H1 (cell line): ENCODE data around the gene MYH2. TPM values are rescaled to one million over a fixed set of nuclear protein-coding genes. Genes with fewer than 3 reads are reported as not detected.
A peak's percentile ranks its signal among the peaks of the same experiment; 100 is the strongest.

Experiments used
- CTCF ChIA-PET: fragments of 300-600 bp; sonication (Branson Sonifier 250); formaldehyde crosslinking; loops from one replicate; lab custom pipeline; 2021; ENCODE audit not compliant: partially characterized antibody; lab: Charles Lee
- POLR2A ChIA-PET: fragments of 300-600 bp; sonication (Branson Sonifier 250); formaldehyde crosslinking; loops from one replicate; lab custom pipeline; 2021; ENCODE audit warnings: inconsistent platforms; ENCODE audit not compliant: partially characterized antibody; lab: Charles Lee
- DNase-seq, 2 experiments: peaks; one replicate each; pipeline versions ENCODE4 v3.0.0 to v3.0.0-alpha.2; 2010 to 2022; ENCODE audit warnings: low spot score in 2 of 2, low read depth in 1 of 2, mixed read lengths in 1 of 2
- FAIRE-seq: peaks from 2 replicates; lab custom pipeline; 2011; peaks lifted over from hg19 to GRCh38; lab: Jason Lieb, UNC
- H2AFZ ChIP-seq: 2 replicates; pipeline ENCODE4 v1.8.1; 2012; ENCODE audit warnings: low read length, inconsistent platforms
- H2AK5ac ChIP-seq: 2 replicates; pipeline ENCODE4 v1.6.1; 2013; ENCODE audit warnings: low read depth, low read length
- H2BK120ac ChIP-seq: replicated peaks from 2 replicates; pipeline ENCODE3; 2013; ENCODE audit warnings: low read depth, low read length, inconsistent platforms
- H2BK12ac ChIP-seq: 2 replicates; pipeline ENCODE4 v1.6.1; 2013; ENCODE audit warnings: low read depth, low read length
- H2BK15ac ChIP-seq: 2 replicates; pipeline ENCODE4 v1.6.1; 2013; ENCODE audit warnings: low read length
- H2BK20ac ChIP-seq: 2 replicates; pipeline ENCODE4 v1.6.1; 2013; ENCODE audit warnings: low read length
- H2BK5ac ChIP-seq: 2 replicates; pipeline ENCODE4 v1.6.1; 2013; ENCODE audit warnings: low read depth, low read length
- H3K14ac ChIP-seq: 2 replicates; pipeline ENCODE4 v1.6.1; 2013; ENCODE audit warnings: inconsistent platforms; ENCODE audit not compliant: insufficient read length
- H3K18ac ChIP-seq: 2 replicates; pipeline ENCODE4 v1.6.1; 2013; ENCODE audit warnings: low read length; ENCODE audit errors: extremely low read depth
- H3K23ac ChIP-seq: 2 replicates; pipeline ENCODE4 v1.6.1; 2013; ENCODE audit warnings: inconsistent platforms; ENCODE audit not compliant: insufficient read length
- H3K23me2 ChIP-seq: 2 replicates; pipeline ENCODE4 v1.6.1; 2013; ENCODE audit warnings: low read depth, low read length
- H3K27ac ChIP-seq: 2 replicates; pipeline ENCODE4 v1.6.1; 2011; ENCODE audit warnings: low read depth, low read length, inconsistent platforms
- H3K27me3 ChIP-seq, 4 experiments: replicated peaks in 1 of 4; 1 replicate in 1 of 4; 2 replicates in 3 of 4; pipeline versions ENCODE4 v1.6.1 to v1.8.1; 2011 to 2013; ENCODE audit warnings: low read length in 3 of 4, mild to moderate bottlenecking in 3 of 4, inconsistent platforms in 2 of 4, mixed read lengths in 2 of 4, moderate library complexity in 1 of 4; ENCODE audit not compliant: control insufficient read depth in 3 of 4, insufficient read depth in 3 of 4; ENCODE audit errors: extremely low read depth in 1 of 4
- H3K36me3 ChIP-seq, 4 experiments: 2 replicates each; pipeline versions ENCODE4 v1.6.1 to v1.8.1; 2011 to 2013; ENCODE audit warnings: mild to moderate bottlenecking in 4 of 4, low read length in 3 of 4, moderate library complexity in 2 of 4, control low read depth in 1 of 4, inconsistent platforms in 1 of 4; ENCODE audit not compliant: insufficient read depth in 4 of 4, control insufficient read depth in 2 of 4
- H3K4ac ChIP-seq: replicated peaks from 2 replicates; pipeline ENCODE3; 2013; ENCODE audit warnings: low read length, low read depth, mixed read lengths, inconsistent platforms; ENCODE audit not compliant: insufficient read length
- H3K4me1 ChIP-seq, 4 experiments: replicated peaks in 1 of 4; 1 replicate in 1 of 4; 2 replicates in 3 of 4; pipeline versions ENCODE4 v1.6.1 to v1.8.1; 2011 to 2013; ENCODE audit warnings: low read length in 3 of 4, inconsistent platforms in 2 of 4, mixed read lengths in 1 of 4; ENCODE audit not compliant: insufficient read depth in 4 of 4, control insufficient read depth in 3 of 4
- H3K4me2 ChIP-seq, 2 experiments: 2 replicates each; pipeline versions ENCODE4 v1.6.1 to v1.8.1; 2011 to 2013; ENCODE audit warnings: low read depth in 2 of 2, low read length in 2 of 2, control low read depth in 1 of 2, inconsistent platforms in 1 of 2, mild to moderate bottlenecking in 1 of 2; ENCODE audit not compliant: insufficient read depth in 1 of 2
- H3K4me3 ChIP-seq, 4 experiments: fragments of 200-600, 300-600 bp in 1 of 4; sonication (generic), shearing (Covaris generic), sonication (Bioruptor Twin) in 1 of 4; 2 replicates each; pipeline versions ENCODE4 v1.5.1 to v1.8.1; 2011 to 2016; ENCODE audit warnings: low read length in 4 of 4, low read depth in 3 of 4, control low read depth in 2 of 4, inconsistent platforms in 2 of 4, mild to moderate bottlenecking in 2 of 4, mixed read lengths in 1 of 4, moderate library complexity in 1 of 4; ENCODE audit not compliant: insufficient read depth in 2 of 4; ENCODE audit errors: extremely low read depth in 1 of 4
- H3K56ac ChIP-seq: replicated peaks from 2 replicates; pipeline ENCODE3; 2013; ENCODE audit warnings: low read depth, mild to moderate bottlenecking, mixed read lengths, low read length, inconsistent platforms; ENCODE audit not compliant: insufficient read length
- H3K79me1 ChIP-seq: 2 replicates; pipeline ENCODE4 v1.6.1; 2013; ENCODE audit warnings: low read depth, low read length, control low read depth
- H3K79me2 ChIP-seq, 2 experiments: 2 replicates each; pipeline versions ENCODE4 v1.6.1 to v1.8.1; 2012 to 2013; ENCODE audit warnings: low read length in 2 of 2, mild to moderate bottlenecking in 2 of 2, inconsistent platforms in 1 of 2; ENCODE audit not compliant: insufficient read depth in 2 of 2, control insufficient read depth in 1 of 2
- H3K9ac ChIP-seq, 4 experiments: replicated peaks in 1 of 4; 1 replicate in 1 of 4; 2 replicates in 3 of 4; pipeline versions ENCODE4 v1.6.1 to v1.8.1; 2011 to 2013; ENCODE audit warnings: low read depth in 3 of 4, low read length in 3 of 4, control low read depth in 2 of 4, mild to moderate bottlenecking in 2 of 4, moderate library complexity in 2 of 4, inconsistent platforms in 1 of 4; ENCODE audit errors: extremely low read depth in 1 of 4
- H3K9me3 ChIP-seq, 2 experiments: 2 replicates each; pipeline versions ENCODE4 v1.6.1 to v1.8.1; 2012 to 2013; ENCODE audit warnings: mild to moderate bottlenecking in 2 of 2, moderate library complexity in 2 of 2, control low read depth in 1 of 2, inconsistent platforms in 1 of 2, low read depth in 1 of 2, low read length in 1 of 2, mixed read lengths in 1 of 2; ENCODE audit not compliant: insufficient read depth in 2 of 2
- H4K20me1 ChIP-seq, 2 experiments: replicated peaks in 1 of 2; 2 replicates each; pipeline versions ENCODE3 to v1.8.1; 2011 to 2013; ENCODE audit warnings: inconsistent platforms in 2 of 2, low read length in 2 of 2, mild to moderate bottlenecking in 1 of 2; ENCODE audit not compliant: insufficient read depth in 2 of 2, control insufficient read depth in 1 of 2
- H4K5ac ChIP-seq: 2 replicates; pipeline ENCODE4 v1.6.1; 2013; ENCODE audit warnings: low read length, low read depth, mixed read lengths, inconsistent platforms; ENCODE audit not compliant: insufficient read length
- H4K8ac ChIP-seq: 2 replicates; pipeline ENCODE4 v1.8.0; 2013; ENCODE audit warnings: mild to moderate bottlenecking, moderate library complexity, low read length, inconsistent platforms; ENCODE audit not compliant: insufficient read depth; ENCODE audit errors: extremely low read depth
- H4K91ac ChIP-seq: replicated peaks from 2 replicates; pipeline ENCODE3; 2013; ENCODE audit warnings: low read length, mixed read lengths, inconsistent platforms; ENCODE audit not compliant: insufficient read length
- CREB1 ChIP-seq: IDR thresholded peaks from 2 replicates; pipeline ENCODE4 v1.6.1; 2012; ENCODE audit warnings: inconsistent platforms
- EP300 ChIP-seq, 2 experiments: IDR thresholded peaks; 1 replicate in 1 of 2; 2 replicates in 1 of 2; pipeline ENCODE4 v1.6.1; 2011 to 2012; ENCODE audit warnings: low read depth in 2 of 2, low read length in 2 of 2, mild to moderate bottlenecking in 2 of 2, borderline replicate concordance in 1 of 2, inconsistent platforms in 1 of 2, moderate library complexity in 1 of 2
- EZH2 ChIP-seq: fragments of 200-600 bp; sonication (generic); IDR thresholded peaks from 2 replicates; pipeline ENCODE4 v1.7.1; 2012; ENCODE audit warnings: low read depth, mild to moderate bottlenecking, moderate library complexity, low read length, inconsistent platforms; ENCODE audit not compliant: severe bottlenecking
- NRF1 ChIP-seq: IDR thresholded peaks from 2 replicates; pipeline ENCODE4 v1.6.1; 2011; ENCODE audit warnings: mild to moderate bottlenecking, low read depth, low read length, improper control_type of control experiment
- POLR2A ChIP-seq, 2 experiments: IDR thresholded peaks; 1 replicate in 1 of 2; 2 replicates in 1 of 2; pipeline ENCODE4 v1.6.1; 2011; ENCODE audit warnings: low read depth in 2 of 2, low read length in 2 of 2, mild to moderate bottlenecking in 2 of 2; ENCODE audit errors: control extremely low read depth in 1 of 2
- TCF12 ChIP-seq: IDR thresholded peaks from 2 replicates; pipeline ENCODE4 v1.6.1; 2011; ENCODE audit warnings: low read depth, mild to moderate bottlenecking, low read length
- USF2 ChIP-seq: IDR thresholded peaks from 2 replicates; pipeline ENCODE4 v1.6.1; 2011; ENCODE audit warnings: low read length, improper control_type of control experiment
- ZNF274 ChIP-seq: IDR thresholded peaks from 2 replicates; pipeline ENCODE4 v1.7.0; 2012; ENCODE audit warnings: low read length, borderline replicate concordance; ENCODE audit errors: extremely low read depth
- WGBS, 2 experiments: shearing (Covaris generic) in 1 of 2; methylation state at CpG; one replicate each; pipeline versions ENCODE4 v1.1.6 to v1.1.7; 2013 to 2015; ENCODE audit warnings: low lambda C conversion rate in 2 of 2, mixed read lengths in 2 of 2, inconsistent platforms in 1 of 2, low coverage in 1 of 2, missing lambda C conversion rate in 1 of 2; ENCODE audit not compliant: insufficient replicate concordance in 2 of 2, insufficient coverage in 1 of 2, insufficient read length in 1 of 2; ENCODE audit errors: extremely low coverage in 1 of 2, missing lambda C conversion rate in 1 of 2; 5-methylcytosine and 5-hydroxymethylcytosine counted together
- polyA plus RNA-seq, 7 experiments: library from polyadenylated mRNA; depleted of rRNA in 3 of 7; stranded (reverse) in 5 of 7; unstranded in 2 of 7; fragments of >200 nt in 5 of 7; fragments of 200-250 nt in 2 of 7; gene quantifications; 1 replicate in 5 of 7; 2 replicates in 1 of 7; 4 replicates in 1 of 7; pipeline versions ENCODE4 v1.2.1 to v1.2.3, GENCODE V29; 2011 to 2013; ENCODE audit warnings: missing spikeins in 2 of 7, mixed read lengths in 2 of 7
- total RNA-seq: library from RNA; stranded (reverse); fragmentation: NEBNext Ultra II Directional; extraction: Animal tissue kit (Norgen Biotek cat#: 25700); gene quantifications from 2 replicates; pipeline ENCODE4 v1.2.1, GENCODE V29; 2021

The MYH2 gene
- total and polyA plus RNA-seq, 2 of the 8 experiments (the other 6 are each of a cell fraction or from before 2014, with no cell fraction given), result 1.0 to 9.0 TPM

- H3K4me2 ChIP-seq, result no peak overlapping the region
- ChIA-PET CTCF (interaction anchor here (1.0 to 1.4 kb wide), 2 partner anchors 28 to 38 kb away, joined by 3 read pairs; no protein-coding TSS in a partner anchor), POLR2A (no interaction called here)
- 83% methylated on average over 2 of the region's 2 CpGs; no CpG with 5 or more reads in 1 of the 2 experiments for WGBS, 2 experiments
- no peak overlapping the region for H2AK5ac ChIP-seq
- H3K14ac ChIP-seq, result no peak overlapping the region
- no peak for TF ChIP-seq CREB1
- no peak for TF ChIP-seq ZNF274
- no peak for TF ChIP-seq EP300 (IDR thresholded peaks at IDR 0.05; ENCODE audit: borderline replicate concordance in 1 of 2, low read depth in 2 of 2, low read length in 2 of 2)
- no peak for TF ChIP-seq USF2
- no peak for TF ChIP-seq NRF1
- TF ChIP-seq EZH2, result no peak
- no peak for TF ChIP-seq TCF12
- TF ChIP-seq POLR2A (IDR thresholded peaks at IDR 0.05; ENCODE audit: control extremely low read depth in 1 of 2, low read depth in 2 of 2, low read length in 2 of 2), result no peak
- H3K79me2 ChIP-seq, result no peaks in the 10 kb centered on the region
- no peak overlapping the region for H2BK15ac ChIP-seq
- peaks cover 0 to 1% (median 0%) of the 10 kb centered on the region in 4 experiments; a peak in 2 of 7 replicates for H3K4me1 ChIP-seq
- H3K23ac ChIP-seq, result no peak overlapping the region
- no peak overlapping the region for H4K8ac ChIP-seq
- H4K5ac ChIP-seq, result no peak overlapping the region
- no peaks in the 10 kb centered on the region for H4K20me1 ChIP-seq
- FAIRE-seq (no peak), DNase-seq (no peak)
- H3K18ac ChIP-seq, result no peak overlapping the region
- H3K79me1 ChIP-seq, result no peaks in the 10 kb centered on the region
- H4K91ac ChIP-seq, result no peak overlapping the region
- H2BK5ac ChIP-seq, result no peak overlapping the region
- no peak overlapping the region for H3K9ac ChIP-seq
- no peak overlapping the region for H2BK120ac ChIP-seq
- H3K9me3 ChIP-seq, result no peaks in the 10 kb centered on the region
- no peak overlapping the region for H2BK12ac ChIP-seq
- no peak overlapping the region for H3K4ac ChIP-seq
- H3K27me3 ChIP-seq, result no peaks in the 10 kb centered on the region
- 0 out of 2 replicates have a peak overlapping the region, but pooled peaks have one; percentile 23 for H2BK20ac ChIP-seq
- no peak overlapping the region for H3K27ac ChIP-seq
- peak overlapping the region; percentile 72 for H2AFZ ChIP-seq
- H3K23me2 ChIP-seq, result no peaks in the 10 kb centered on the region
- H3K56ac ChIP-seq, result no peak overlapping the region
- H3K4me3 ChIP-seq, result no peak overlapping the region
- no peaks in the 10 kb centered on the region for H3K36me3 ChIP-seq
These were observed 29.8 kb upstream of the MYH2 start for GRCh38 chr17:10579270-10579669.
